Measurements from ENCODE around the gene SYMPK.
"Not testable (repeated sequence)": the region's sequence is repeated elsewhere in the genome, so short reads cannot be mapped to it uniquely, and the experiment has no call there.

SYMPK gene

GRCh38 chr19:45804140-45804958 is 58.6 kb downstream of the SYMPK start:
- no peak for DNase-seq (ENCODE audit: low read depth)

GRCh38 chr19:45801603-45802175 is 61.3 kb downstream of the SYMPK start:
- no peak for DNase-seq (ENCODE audit: low read depth)

- no peak for DNase-seq (ENCODE audit: low read depth)
Measured at GRCh38 chr19:45800070-45800553, 62.8 kb downstream of the SYMPK start.

GRCh38 chr19:45799541-45799940 is 63.4 kb downstream of the SYMPK start:
- DNase-seq (ENCODE audit: low read depth): not testable (repeated sequence)

GRCh38 chr19:45798995-45799517 is 63.9 kb downstream of the SYMPK start:
- peak; percentile 42 for DNase-seq (ENCODE audit: low read depth)

GRCh38 chr19:45794627-45795026 is 68.3 kb downstream of the SYMPK start:
- DNase-seq (ENCODE audit: low read depth): no peak

- DNase-seq (ENCODE audit: low read depth): no peak
Measured at GRCh38 chr19:45793876-45794275, 69.1 kb downstream of the SYMPK start.

GRCh38 chr19:45793178-45793564 is 69.8 kb downstream of the SYMPK start:
- no peak for DNase-seq (ENCODE audit: low read depth)

- peak; percentile 99 for DNase-seq (ENCODE audit: low read depth)
Measured at GRCh38 chr19:45792470-45793177, 70.3 kb downstream of the SYMPK start, which contains the start of gene DMWD. DMWD (minus strand) TSS chr19:45792845; CDS start chr19:45792756, 89 bp downstream.

- no peak for DNase-seq (ENCODE audit: low read depth)
Measured at GRCh38 chr19:45791744-45792469, 71.0 kb downstream of the SYMPK start.

GRCh38 chr19:45790942-45791341 is 72.0 kb downstream of the SYMPK start:
- DNase-seq (ENCODE audit: low read depth): no peak

- no peak for DNase-seq (ENCODE audit: low read depth)
Measured at GRCh38 chr19:45789035-45789786, 73.7 kb downstream of the SYMPK start.

- DNase-seq (ENCODE audit: low read depth): no peak
Measured at GRCh38 chr19:45786533-45786894, 76.4 kb downstream of the SYMPK start.

GRCh38 chr19:45785781-45786532 is 77.0 kb downstream of the SYMPK start:
- no peak for DNase-seq (ENCODE audit: low read depth)

- no peak for DNase-seq (ENCODE audit: low read depth)
Measured at GRCh38 chr19:45785097-45785496, 77.8 kb downstream of the SYMPK start.

GRCh38 chr19:45784096-45784495 is 78.9 kb downstream of the SYMPK start:
- DNase-seq (ENCODE audit: low read depth): no peak

- no peak for DNase-seq (ENCODE audit: low read depth)
Measured at GRCh38 chr19:45782820-45783785, 79.8 kb downstream of the SYMPK start.

- no peak for DNase-seq (ENCODE audit: low read depth)
Measured at GRCh38 chr19:45782162-45782691, 80.7 kb downstream of the SYMPK start, which contains the start of gene DMPK. DMPK (minus strand) TSS chr19:45782490; CDS start chr19:45782352, 138 bp downstream.

Measured in activated T-cell treated with anti-CD3 and anti-CD28 coated beads for 48 hours (primary cell).